Natural killer cell (primary cell): ENCODE results near the gene SP4. TPM values are rescaled to one million over a fixed set of nuclear protein-coding genes. Genes with fewer than 3 reads are reported as not detected.
A peak's percentile ranks its signal among the peaks of the same experiment; 100 is the strongest.

Experiments
- ATAC-seq, 3 donors: fragments of 150-1000 bp in 2 of 3; fragments of 200-7000 bp in 1 of 3; cut with Tn5 transposase; 1 replicate in 1 of 3; 2 replicates in 2 of 3; pipeline ENCODE4 v1.10.0; 2021; ENCODE audit warnings: mild to moderate bottlenecking in 2 of 3, moderate library complexity in 2 of 3
- DNase-seq, 2 donors: peaks; one replicate each; pipeline versions ENCODE4 v3.0.0 to v3.0.0-alpha.2; 2013 to 2021; ENCODE audit warnings: mixed read lengths in 1 of 2
- H3K27ac ChIP-seq: one replicate; pipeline ENCODE4 v1.5.1; 2013; ENCODE audit warnings: mild to moderate bottlenecking, low read length
- H3K27me3 ChIP-seq: one replicate; pipeline ENCODE4 v1.6.1; 2013; ENCODE audit warnings: low read length; ENCODE audit not compliant: control insufficient read depth, insufficient read depth
- H3K36me3 ChIP-seq: one replicate; pipeline ENCODE4 v1.6.1; 2013; ENCODE audit warnings: low read length; ENCODE audit not compliant: control insufficient read depth, insufficient read depth
- H3K4me1 ChIP-seq: one replicate; pipeline ENCODE4 v1.6.1; 2013; ENCODE audit warnings: low read length; ENCODE audit not compliant: control insufficient read depth, insufficient read depth
- H3K4me3 ChIP-seq: one replicate; pipeline ENCODE4 v1.5.1; 2013; ENCODE audit warnings: low read length
- H3K9me3 ChIP-seq: one replicate; pipeline ENCODE4 v1.6.1; 2013; ENCODE audit warnings: low read length; ENCODE audit not compliant: control insufficient read depth, insufficient read depth
- H3K27ac Mint-ChIP-seq, 2 donors: one replicate each; pipeline ENCODE4 v1.8.0; 2022; ENCODE audit warnings: mild to moderate bottlenecking in 2 of 2, mixed read lengths in 2 of 2, moderate library complexity in 1 of 2
- H3K27me3 Mint-ChIP-seq, 2 donors: one replicate each; pipeline ENCODE4 v1.8.0; 2022; ENCODE audit warnings: low read depth in 2 of 2, mixed read lengths in 2 of 2
- H3K36me3 Mint-ChIP-seq: one replicate; pipeline ENCODE4 v1.8.0; 2022; ENCODE audit warnings: mixed read lengths
- H3K4me1 Mint-ChIP-seq, 2 donors: one replicate each; pipeline ENCODE4 v1.8.0; 2022; ENCODE audit warnings: mixed read lengths in 2 of 2
- H3K4me3 Mint-ChIP-seq: one replicate; pipeline ENCODE4 v1.8.0; 2022; ENCODE audit warnings: mild to moderate bottlenecking, moderate library complexity, mixed read lengths
- H3K9me3 Mint-ChIP-seq, 2 donors: one replicate each; pipeline ENCODE4 v1.8.0; 2022; ENCODE audit warnings: mixed read lengths in 2 of 2
- WGBS: methylation state at CpG from one replicate; pipeline ENCODE4 v1.1.7; 2013; ENCODE audit warnings: missing lambda C conversion rate; ENCODE audit not compliant: insufficient coverage; 5-methylcytosine and 5-hydroxymethylcytosine counted together
- intact Hi-C: fragments of 100-400 bp; cut with micrococcal nuclease; formaldehyde crosslinking; loops from one replicate; pipeline ENCODE4 v1.14.2; 2022
- total RNA-seq, 4 donors: library from RNA; stranded (reverse); fragments of 120-200 nt in 1 of 4; gene quantifications; one replicate each; pipeline versions ENCODE4 v1.2.3 to v1.2.4, GENCODE V29; 2013 to 2022
- TF ChIP-seq, protein P1 (sequence below): fragments of 200-600 bp; IDR thresholded peaks from one replicate; pipeline ENCODE4 v1.8.0; 2022; ENCODE audit warnings: antibody characterized with exemption

SP4 gene
- total RNA-seq, 3 donors from 2014 or later (not counting 1 experiment from before 2014, with no cell fraction given): 38.8 to 49.6 (median 44.5) TPM

- Mint-ChIP-seq H3K27me3 (no peaks in the 10 kb centered on the region), H3K36me3 (peaks cover 43% of the 10 kb centered on the region), H3K27ac (no peak overlapping the region), H3K4me3 (no peak overlapping the region), H3K9me3 (peaks cover 4% of the 10 kb centered on the region in 2 donors), H3K4me1 (peaks cover 19 to 23% of the 10 kb centered on the region in 2 donors)
- Histone ChIP-seq H3K27me3 (no peaks in the 10 kb centered on the region), H3K36me3 (peaks cover 17% of the 10 kb centered on the region), H3K4me3 (no peak overlapping the region), H3K4me1 (no peaks in the 10 kb centered on the region), H3K9me3 (no peaks in the 10 kb centered on the region), H3K27ac (no peak overlapping the region)
- WGBS: 93% methylated on average over 2 of the region's 3 CpGs
- ATAC-seq (no peak), DNase-seq (no peak)
- TF ChIP-seq, protein P1, sequence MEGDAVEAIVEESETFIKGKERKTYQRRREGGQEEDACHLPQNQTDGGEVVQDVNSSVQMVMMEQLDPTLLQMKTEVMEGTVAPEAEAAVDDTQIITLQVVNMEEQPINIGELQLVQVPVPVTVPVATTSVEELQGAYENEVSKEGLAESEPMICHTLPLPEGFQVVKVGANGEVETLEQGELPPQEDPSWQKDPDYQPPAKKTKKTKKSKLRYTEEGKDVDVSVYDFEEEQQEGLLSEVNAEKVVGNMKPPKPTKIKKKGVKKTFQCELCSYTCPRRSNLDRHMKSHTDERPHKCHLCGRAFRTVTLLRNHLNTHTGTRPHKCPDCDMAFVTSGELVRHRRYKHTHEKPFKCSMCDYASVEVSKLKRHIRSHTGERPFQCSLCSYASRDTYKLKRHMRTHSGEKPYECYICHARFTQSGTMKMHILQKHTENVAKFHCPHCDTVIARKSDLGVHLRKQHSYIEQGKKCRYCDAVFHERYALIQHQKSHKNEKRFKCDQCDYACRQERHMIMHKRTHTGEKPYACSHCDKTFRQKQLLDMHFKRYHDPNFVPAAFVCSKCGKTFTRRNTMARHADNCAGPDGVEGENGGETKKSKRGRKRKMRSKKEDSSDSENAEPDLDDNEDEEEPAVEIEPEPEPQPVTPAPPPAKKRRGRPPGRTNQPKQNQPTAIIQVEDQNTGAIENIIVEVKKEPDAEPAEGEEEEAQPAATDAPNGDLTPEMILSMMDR: no peak
- intact Hi-C loops: no loop called here
Observed at GRCh38 chr7:21508538-21508937, 80.7 kb downstream of the SP4 start.

GRCh38 chr7:21514062-21514461, 86.2 kb downstream of the SP4 start:
- Mint-ChIP-seq H3K4me3 (no peak overlapping the region), H3K36me3 (peaks cover 10% of the 10 kb centered on the region), H3K27ac (no peak overlapping the region), H3K4me1 (no peaks in the 10 kb centered on the region), H3K9me3 (no peaks in the 10 kb centered on the region), H3K27me3 (no peaks in the 10 kb centered on the region)
- peaks cover 21% of the 10 kb centered on the region for H3K36me3 ChIP-seq
- no peaks in the 10 kb centered on the region for H3K9me3 ChIP-seq
- H3K27me3 ChIP-seq: no peaks in the 10 kb centered on the region
- DNase-seq (no peak), ATAC-seq (no peak)
- intact Hi-C loops: no loop called here
- TF ChIP-seq, protein P1: no peak
- no peak overlapping the region for H3K27ac ChIP-seq
- no peaks in the 10 kb centered on the region for H3K4me1 ChIP-seq
- H3K4me3 ChIP-seq: no peak overlapping the region

- Mint-ChIP-seq H3K9me3 (no peaks in the 10 kb centered on the region), H3K4me1 (no peaks in the 10 kb centered on the region), H3K27ac (no peak overlapping the region), H3K36me3 (no peaks in the 10 kb centered on the region), H3K27me3 (peaks cover 0 to 3% of the 10 kb centered on the region in 2 donors), H3K4me3 (no peak overlapping the region)
- intact Hi-C loops: no loop called here
- no peaks in the 10 kb centered on the region for H3K9me3 ChIP-seq
- ATAC-seq (no peak), DNase-seq (no peak)
- no peak overlapping the region for H3K4me3 ChIP-seq
- TF ChIP-seq, protein P1: no peak
- H3K4me1 ChIP-seq: no peaks in the 10 kb centered on the region
- no peaks in the 10 kb centered on the region for H3K36me3 ChIP-seq
- H3K27me3 ChIP-seq: no peaks in the 10 kb centered on the region
- no peak overlapping the region for H3K27ac ChIP-seq
- 100% methylated on average over 1 of the region's 1 CpG for WGBS
Observed at GRCh38 chr7:21524680-21525079, 96.8 kb downstream of the SP4 start.

DNA sequence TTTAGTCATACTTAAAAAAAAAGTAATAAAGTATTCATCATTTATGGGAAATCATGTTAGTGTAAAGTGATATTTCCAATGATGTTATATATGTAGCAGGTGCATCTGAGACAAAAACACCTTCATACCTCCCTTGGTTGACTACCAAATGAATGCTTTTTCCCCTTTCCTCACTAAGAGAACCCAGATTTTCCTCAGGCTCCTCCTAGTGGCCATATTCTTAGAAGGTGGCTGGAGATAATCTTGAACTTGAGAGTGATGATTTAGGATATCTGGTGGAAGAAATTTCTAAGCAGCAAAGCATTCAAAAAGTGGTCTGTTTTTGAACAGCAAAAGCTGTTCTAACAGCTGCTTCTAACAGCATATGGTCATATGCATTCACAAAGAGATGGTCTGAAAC, 98.1 kb downstream of the SP4 start:
- H3K4me1 Mint-ChIP-seq: no peaks in the 10 kb centered on the region

More for the DNA sequence above, 98.1 kb downstream of the SP4 start:
- no peak for ATAC-seq
- Histone ChIP-seq H3K27me3 (no peaks in the 10 kb centered on the region), H3K27ac (no peak overlapping the region), H3K4me3 (no peak overlapping the region), H3K4me1 (no peaks in the 10 kb centered on the region), H3K36me3 (no peaks in the 10 kb centered on the region), H3K9me3 (no peaks in the 10 kb centered on the region)
- Mint-ChIP-seq H3K9me3 (no peaks in the 10 kb centered on the region), H3K27me3 (peaks cover 0 to 3% of the 10 kb centered on the region in 2 donors), H3K4me3 (no peak overlapping the region), H3K27ac (no peak overlapping the region), H3K36me3 (no peaks in the 10 kb centered on the region)
- peak in 1 of 2 donors; percentile 47 for DNase-seq
- TF ChIP-seq, protein P1: peak; percentile 58
- intact Hi-C loops: loop anchor here (1.0 kb wide), 1 partner anchor 270 kb away; no protein-coding TSS in a partner anchor
